Gastrocnemius medialis (tissue), 4 donors: ENCODE data around the gene GNAI3.

ENCODE experiments used
- CTCF ChIP-seq, 5 experiments: fragments of 450-650 bp in 3 of 5; fragments of 200-600 bp in 2 of 5; sonication (generic) in 2 of 5; IDR thresholded peaks in 4 of 5; conservative IDR thresholded peaks in 1 of 5; 1 replicate in 4 of 5; 2 replicates in 1 of 5; pipeline ENCODE4 v1.5.1; 2016 to 2019; ENCODE audit warnings: antibody characterized with exemption in 5 of 5, mild to moderate bottlenecking in 3 of 5, moderate library complexity in 3 of 5
- POLR2A ChIP-seq, 2 donors: fragments of 450-650 bp; IDR thresholded peaks; one replicate each; pipeline ENCODE4 v1.6.1; 2017; ENCODE audit warnings: antibody characterized with exemption in 2 of 2, mild to moderate bottlenecking in 2 of 2, moderate library complexity in 2 of 2

- TF ChIP-seq CTCF (IDR thresholded peaks at IDR 0.05 in 4 of 5, conservative IDR thresholded peaks at IDR 0.05 in 1 of 5) (no peak), POLR2A (IDR thresholded peaks at IDR 0.05) (no peak)
These were observed 10.8 kb upstream of the GNAI3 start for GRCh38 chr1:109537450-109538178.
